GM06990 (cell line): ENCODE data around the gene PRLH.
"Not testable (repeated sequence)": the region's sequence is repeated elsewhere in the genome, so short reads cannot be mapped to it uniquely, and the experiment has no call there.

ENCODE experiments used
- DNase-seq: peaks from one replicate; pipeline ENCODE4 v3.0.0-alpha.2; 2011; ENCODE audit not compliant: insufficient read length; ENCODE audit errors: extremely low read depth
- H3K27me3 ChIP-seq: replicated peaks from 2 replicates; pipeline ENCODE4 v1.6.0; 2011; ENCODE audit warnings: low read length; ENCODE audit not compliant: control insufficient read depth, insufficient read depth
- H3K36me3 ChIP-seq: 2 replicates; pipeline ENCODE4 v1.5.1; 2011; ENCODE audit warnings: low read length; ENCODE audit not compliant: control insufficient read depth, insufficient read depth
- H3K4me3 ChIP-seq: replicated peaks from 2 replicates; pipeline ENCODE4 v1.5.1; 2011; ENCODE audit warnings: low read depth, mild to moderate bottlenecking, control low read depth, low read length
- CTCF ChIP-seq: IDR thresholded peaks from 2 replicates; pipeline ENCODE4 v1.5.1; 2011; ENCODE audit warnings: low read length, control low read depth, mild to moderate bottlenecking, inconsistent platforms; ENCODE audit not compliant: insufficient read depth, poor library complexity, severe bottlenecking

PRLH gene

GRCh38 chr2:237603718-237604362, 37.5 kb downstream of the PRLH start:
- TF ChIP-seq CTCF = no peak
- Histone ChIP-seq H3K4me3 (no peak overlapping the region), H3K27me3 (no peaks in the 10 kb centered on the region), H3K36me3 (no peaks in the 10 kb centered on the region)
- DNase-seq = no peak

GRCh38 chr2:237604391-237604790, 38.0 kb downstream of the PRLH start:
- no peaks in the 10 kb centered on the region for H3K36me3 ChIP-seq
- H3K27me3 ChIP-seq = no peaks in the 10 kb centered on the region
- no peak for TF ChIP-seq CTCF
- DNase-seq = no peak
- H3K4me3 ChIP-seq = no peak overlapping the region

GRCh38 chr2:237604960-237605359, 38.6 kb downstream of the PRLH start:
- no peak for TF ChIP-seq CTCF
- Histone ChIP-seq H3K36me3 (no peaks in the 10 kb centered on the region), H3K27me3 (no peaks in the 10 kb centered on the region), H3K4me3 (no peak overlapping the region)
- DNase-seq = no peak

- not testable (repeated sequence) for H3K4me3 ChIP-seq, H3K36me3 ChIP-seq, H3K27me3 ChIP-seq, DNase-seq
Measured at GRCh38 chr2:237606522-237606921, 40.1 kb downstream of the PRLH start.

GRCh38 chr2:237612527-237613357, 46.4 kb downstream of the PRLH start:
- Histone ChIP-seq H3K36me3 (no peaks in the 10 kb centered on the region), H3K4me3 (no peak overlapping the region), H3K27me3 (no peaks in the 10 kb centered on the region; the same call in 1 of the 2 replicates)
- TF ChIP-seq CTCF = no peak
- no peak for DNase-seq

- H3K4me3 ChIP-seq = no peak overlapping the region
- no peaks in the 10 kb centered on the region for H3K36me3 ChIP-seq
- TF ChIP-seq CTCF = no peak
- no peaks in the 10 kb centered on the region; the same call in 1 of the 2 replicates for H3K27me3 ChIP-seq
- no peak for DNase-seq
Measured at GRCh38 chr2:237613679-237614078, 47.3 kb downstream of the PRLH start.
